Transverse colon (tissue), 4 donors: ENCODE measurements around the gene SOX18. TPM values are rescaled to one million over a fixed set of nuclear protein-coding genes. Genes with fewer than 3 reads are reported as not detected.

ENCODE experiments used
- DNase-seq: peaks from one replicate; pipeline ENCODE4 v3.0.0-alpha.2; 2019
- H3K27ac ChIP-seq, 4 donors: fragments of 200-600 bp; sonication (generic); 2 replicates each; pipeline ENCODE4 v1.5.1; 2016 to 2018; ENCODE audit warnings: inconsistent platforms in 4 of 4
- H3K27me3 ChIP-seq: fragments of 200-600 bp; sonication (generic); 2 replicates; pipeline ENCODE4 v1.5.1; 2017; ENCODE audit warnings: inconsistent platforms
- H3K36me3 ChIP-seq, 4 donors: fragments of 200-600 bp; sonication (generic); 2 replicates each; pipeline ENCODE4 v1.5.1; 2017 to 2019; ENCODE audit warnings: inconsistent platforms in 4 of 4
- H3K4me1 ChIP-seq, 4 donors: fragments of 200-600 bp; sonication (generic); 2 replicates each; pipeline ENCODE4 v1.5.1; 2017 to 2020; ENCODE audit warnings: inconsistent platforms in 4 of 4
- H3K4me3 ChIP-seq, 4 donors: fragments of 200-600 bp; sonication (generic); 1 replicate in 1 of 4; 2 replicates in 3 of 4; pipeline versions ENCODE4 v1.5.1 to v1.6.1; 2017 to 2019; ENCODE audit warnings: inconsistent platforms in 4 of 4
- H3K9me3 ChIP-seq, 2 donors: fragments of 200-600 bp; sonication (generic); 2 replicates each; pipeline ENCODE4 v1.5.1; 2017 to 2019; ENCODE audit warnings: inconsistent platforms in 2 of 2
- CTCF ChIP-seq, 5 experiments: fragments of 200-600 bp in 3 of 5; fragments of 450-650 bp in 2 of 5; sonication (generic) in 3 of 5; IDR thresholded peaks; 1 replicate in 2 of 5; 2 replicates in 3 of 5; pipeline ENCODE4 v1.5.1; 2016 to 2017; ENCODE audit warnings: antibody characterized with exemption in 5 of 5, inconsistent platforms in 3 of 5, mild to moderate bottlenecking in 2 of 5, moderate library complexity in 1 of 5
- EP300 ChIP-seq: sonication (generic); formaldehyde crosslinking; IDR thresholded peaks from one replicate; pipeline ENCODE4 v1.6.1; 2017; ENCODE audit warnings: antibody characterized with exemption, low read depth
- POLR2A ChIP-seq: fragments of 450-650 bp; IDR thresholded peaks from one replicate; pipeline ENCODE4 v1.6.1; 2016; ENCODE audit warnings: antibody characterized with exemption, mild to moderate bottlenecking, moderate library complexity
- POLR2AphosphoS5 ChIP-seq, 3 donors: sonication (generic); formaldehyde crosslinking; IDR thresholded peaks; one replicate each; pipeline ENCODE4 v1.6.1; 2016; ENCODE audit warnings: antibody characterized with exemption in 3 of 3
- WGBS, 2 donors: methylation state at CpG; one replicate each; pipeline ENCODE4 v1.1.5; 2018; ENCODE audit warnings: low coverage in 1 of 2; 5-methylcytosine and 5-hydroxymethylcytosine counted together
- in situ Hi-C, 4 donors: fragments of 200-750 bp; cut with MboI; loops; one replicate each; pipeline versions ENCODE4 v1.15.0 to v1.15.1; 2017; ENCODE audit warnings: low sequenced_read_pairs in 3 of 4, low pct_ligation_motif_present in 1 of 4, low pct_unique_long_range_greater_than_20kb in 1 of 4
- intact Hi-C: fragments of 100-400 bp; cut with DNase I; formaldehyde crosslinking; loops from one replicate; pipeline ENCODE4 v1.15.1; 2023; ENCODE audit warnings: low total_unique reads
- total RNA-seq, 4 donors: library from RNA; depleted of rRNA; stranded (reverse); fragments of >200 nt; gene quantifications; one replicate each; pipeline ENCODE4 v1.1.0, GENCODE V29; 2016

Gene SOX18
- total RNA-seq, 4 donors from 2014 or later: 1.8 to 14.2 (median 6.5) TPM

GRCh38 chr20:64055893-64056638 lies 6.6 kb upstream of the SOX18 start:
- peaks cover 0 to 5% (median 0%) of the 10 kb centered on the region in 4 donors for H3K4me1 ChIP-seq
- no peaks in the 10 kb centered on the region for H3K9me3 ChIP-seq
- peak overlapping the region; percentile 8 to 48 (median 36) for H3K27ac ChIP-seq
- intact Hi-C loops: no loop called here
- H3K4me3 ChIP-seq: no peak overlapping the region
- TF ChIP-seq POLR2AphosphoS5 (IDR thresholded peaks at IDR 0.05): no peak
- TF ChIP-seq EP300: no peak
- no peak for TF ChIP-seq POLR2A
- no peaks in the 10 kb centered on the region for H3K36me3 ChIP-seq
- WGBS, 2 donors: 49% methylated on average over 20 of the region's 22 CpGs; no CpG with 5 or more reads in 1 of the 2 donors
- in situ Hi-C loops: no loop called here
- peaks cover 64% of the 10 kb centered on the region for H3K27me3 ChIP-seq
- DNase-seq: no peak

- Histone ChIP-seq H3K36me3 (no peaks in the 10 kb centered on the region), H3K4me3 (no peak overlapping the region), H3K4me1 (peaks cover 0 to 5% (median 0%) of the 10 kb centered on the region in 4 donors), H3K27ac (peak overlapping the region in 3 of 4 donors; percentile 18 to 48 (median 37)), H3K27me3 (peaks cover 70% of the 10 kb centered on the region), H3K9me3 (no peaks in the 10 kb centered on the region)
- no peak for DNase-seq
- TF ChIP-seq POLR2AphosphoS5 (IDR thresholded peaks at IDR 0.05) (no peak), POLR2A (no peak), EP300 (no peak), CTCF (IDR thresholded peaks at IDR 0.05) (no peak)
- WGBS, 2 donors: 69% methylated on average over 8 of the region's 9 CpGs; no CpG with 5 or more reads in 1 of the 2 donors
- intact Hi-C loops (no loop called here), in situ Hi-C loops (no loop called here)
Observed at GRCh38 chr20:64055396-64055892, 6.0 kb upstream of the SOX18 start.

GRCh38 chr20:64053841-64054661 lies 4.6 kb upstream of the SOX18 start:
- no peak for TF ChIP-seq POLR2AphosphoS5 (IDR thresholded peaks at IDR 0.05)
- no peak for TF ChIP-seq CTCF (IDR thresholded peaks at IDR 0.05)
- no peak for TF ChIP-seq POLR2A
- no peak for TF ChIP-seq EP300
- H3K9me3 ChIP-seq: no peaks in the 10 kb centered on the region
- no peak for DNase-seq
- WGBS, 2 donors: 25% methylated on average over 15 of the region's 17 CpGs; no CpG with 5 or more reads in 1 of the 2 donors
- H3K27me3 ChIP-seq: peaks cover 82% of the 10 kb centered on the region
- intact Hi-C loops: no loop called here
- no peaks in the 10 kb centered on the region for H3K36me3 ChIP-seq
- in situ Hi-C loops: no loop called here
- peak overlapping the region; percentile 26 to 48 (median 32) for H3K27ac ChIP-seq
- H3K4me3 ChIP-seq: no peak overlapping the region
- peaks cover 0 to 9% (median 5%) of the 10 kb centered on the region in 4 donors for H3K4me1 ChIP-seq

GRCh38 chr20:64052987-64053840 lies 3.8 kb upstream of the SOX18 start:
- Histone ChIP-seq H3K27me3 (peaks cover 90% of the 10 kb centered on the region), H3K27ac (peak overlapping the region; percentile 27 to 35 (median 32)), H3K36me3 (no peaks in the 10 kb centered on the region), H3K4me3 (no peak overlapping the region), H3K4me1 (peaks cover 0 to 9% (median 5%) of the 10 kb centered on the region in 4 donors), H3K9me3 (no peaks in the 10 kb centered on the region)
- TF ChIP-seq POLR2A (no peak), POLR2AphosphoS5 (IDR thresholded peaks at IDR 0.05) (no peak), CTCF (IDR thresholded peaks at IDR 0.05) (no peak), EP300 (no peak)
- in situ Hi-C loops (no loop called here), intact Hi-C loops (no loop called here)
- DNase-seq: no peak
- WGBS, 2 donors: 75% methylated on average over 32 of the region's 33 CpGs; no CpG with 5 or more reads in 1 of the 2 donors
